SW 1271 (cell line): ENCODE measurements around the gene SLC44A5.
"Not testable (repeated sequence)": the region's sequence is repeated elsewhere in the genome, so short reads cannot be mapped to it uniquely, and the experiment has no call there.

Source experiments
- DNase-seq, 2 experiments: peaks; one replicate each; lab custom pipeline; 2025; lab: John Stamatoyannopoulos, UW

The SLC44A5 gene

GRCh38 chr1:75449998-75450397 lies 160.9 kb downstream of the SLC44A5 start:
- no peak for DNase-seq

- DNase-seq: no peak
Observed at GRCh38 chr1:75444220-75444619, 166.7 kb downstream of the SLC44A5 start.

GRCh38 chr1:75440274-75440673 lies 170.6 kb downstream of the SLC44A5 start:
- DNase-seq: no peak

- DNase-seq: no peak
Observed at GRCh38 chr1:75438355-75438754, 172.6 kb downstream of the SLC44A5 start.

- no peak for DNase-seq
Observed at GRCh38 chr1:75431843-75432242, 179.1 kb downstream of the SLC44A5 start.

- no peak for DNase-seq
Observed at GRCh38 chr1:75430526-75430925, 180.4 kb downstream of the SLC44A5 start.

- no peak for DNase-seq
Observed at GRCh38 chr1:75426688-75427087, 184.2 kb downstream of the SLC44A5 start.

GRCh38 chr1:75425001-75425650 lies 185.8 kb downstream of the SLC44A5 start:
- DNase-seq: no peak

GRCh38 chr1:75423616-75424015 lies 187.3 kb downstream of the SLC44A5 start:
- DNase-seq: no peak

- no peak for DNase-seq
Observed at GRCh38 chr1:75423136-75423535, 187.8 kb downstream of the SLC44A5 start.

GRCh38 chr1:75421371-75421770 lies 189.5 kb downstream of the SLC44A5 start:
- no peak for DNase-seq

GRCh38 chr1:75415187-75415586 lies 195.7 kb downstream of the SLC44A5 start:
- no peak for DNase-seq

- DNase-seq: no peak
Observed at GRCh38 chr1:75412616-75413015, 198.3 kb downstream of the SLC44A5 start.

- DNase-seq: not testable (repeated sequence)
Observed at GRCh38 chr1:75404681-75405080, 206.2 kb downstream of the SLC44A5 start.

- DNase-seq: not testable (repeated sequence)
Observed at GRCh38 chr1:75403147-75403646, 207.7 kb downstream of the SLC44A5 start.

GRCh38 chr1:75400716-75401115 lies 210.2 kb downstream of the SLC44A5 start:
- no peak for DNase-seq

GRCh38 chr1:75396745-75397144 lies 214.2 kb downstream of the SLC44A5 start:
- no peak for DNase-seq

- no peak for DNase-seq
Observed at GRCh38 chr1:75396260-75396659, 214.7 kb downstream of the SLC44A5 start.

GRCh38 chr1:75394386-75395139 lies 216.4 kb downstream of the SLC44A5 start:
- DNase-seq: no peak

- DNase-seq: no peak
Observed at GRCh38 chr1:75392278-75392677, 218.6 kb downstream of the SLC44A5 start.

GRCh38 chr1:75375476-75376447 lies 235.2 kb downstream of the SLC44A5 start:
- DNase-seq: peak in 1 of 2 experiments; percentile 1

GRCh38 chr1:75373542-75374159 lies 237.3 kb downstream of the SLC44A5 start:
- DNase-seq: no peak
